Measurements from ENCODE around the gene KIAA1549.

GRCh38 chr7:138799336-138800000 lies 181.7 kb downstream of the KIAA1549 start:
- TF ChIP-seq CTCF (optimal IDR thresholded peaks at IDR 0.05 in 1 of 3, IDR thresholded peaks at IDR 0.05 in 1 of 3, conservative IDR thresholded peaks at IDR 0.05 in 1 of 3; ENCODE audit: extremely low read depth in 1 of 3, insufficient read depth in 2 of 3, low read length in 3 of 3) (no peak), EZH2 (IDR thresholded peaks at IDR 0.05; ENCODE audit: low read length) (no peak)

Data from keratinocyte (primary cell).